Raji (cell line): Measurements from ENCODE around the gene AMPD3.

Experiments used
- POLR2A ChIP-seq: IDR thresholded peaks from 2 replicates; pipeline ENCODE4 v1.6.1; 2011; ENCODE audit warnings: low read depth, low read length, control low read depth; ENCODE audit not compliant: insufficient read depth

AMPD3 gene

GRCh38 chr11:10502065-10502680 lies 47.1 kb downstream of the AMPD3 start:
- TF ChIP-seq POLR2A = no peak

DNA sequence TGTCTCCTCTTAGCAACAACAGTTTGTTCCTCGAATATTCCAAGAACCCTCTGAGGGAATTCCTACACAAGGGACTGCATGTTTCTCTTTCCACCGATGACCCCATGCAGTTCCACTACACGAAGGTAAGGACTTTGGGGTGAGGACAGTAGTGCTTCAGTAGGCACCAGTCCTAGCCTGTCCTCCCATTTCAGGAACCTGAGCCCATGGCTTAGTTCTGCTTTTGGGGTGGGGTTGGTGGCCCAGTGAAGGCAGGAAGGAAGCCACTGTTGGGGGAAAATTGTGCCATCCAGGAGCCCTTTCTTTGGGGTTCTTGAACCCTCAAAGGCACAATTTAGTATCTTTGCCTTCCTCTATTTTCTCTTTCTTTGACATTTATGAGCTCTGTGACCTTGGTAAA lies 47.7 kb downstream of the AMPD3 start:
- TF ChIP-seq POLR2A = no peak

- TF ChIP-seq POLR2A = no peak
These were observed 48.2 kb downstream of the AMPD3 start for GRCh38 chr11:10503221-10503620.

GRCh38 chr11:10503777-10504480 lies 48.9 kb downstream of the AMPD3 start:
- no peak for TF ChIP-seq POLR2A

DNA sequence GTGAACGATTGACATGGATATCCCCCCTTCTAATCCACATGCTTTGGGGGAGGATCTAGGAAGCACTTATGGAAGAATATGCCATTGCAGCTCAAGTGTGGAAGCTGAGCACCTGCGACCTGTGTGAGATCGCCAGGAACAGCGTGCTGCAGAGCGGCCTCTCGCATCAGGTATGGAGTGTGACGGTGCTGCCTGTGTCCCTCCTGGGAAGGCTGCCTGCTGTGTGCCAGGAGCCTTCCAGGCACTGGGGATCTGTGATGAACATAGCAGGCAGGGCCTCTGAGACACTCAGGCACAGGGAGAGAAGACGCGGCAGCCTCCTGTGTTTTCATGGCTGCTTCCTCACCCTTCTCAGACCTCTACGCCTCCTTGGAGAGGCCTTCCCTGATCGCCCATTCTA lies 49.4 kb downstream of the AMPD3 start:
- TF ChIP-seq POLR2A = no peak

GRCh38 chr11:10505278-10506007 lies 50.4 kb downstream of the AMPD3 start:
- no peak for TF ChIP-seq POLR2A

GRCh38 chr11:10506008-10506370 lies 50.9 kb downstream of the AMPD3 start:
- no peak for TF ChIP-seq POLR2A

- no peak for TF ChIP-seq POLR2A
These were observed 56.1 kb downstream of the AMPD3 start for GRCh38 chr11:10511181-10511621.

- no peak for TF ChIP-seq POLR2A
These were observed 59.1 kb downstream of the AMPD3 start for GRCh38 chr11:10514202-10514601.

DNA sequence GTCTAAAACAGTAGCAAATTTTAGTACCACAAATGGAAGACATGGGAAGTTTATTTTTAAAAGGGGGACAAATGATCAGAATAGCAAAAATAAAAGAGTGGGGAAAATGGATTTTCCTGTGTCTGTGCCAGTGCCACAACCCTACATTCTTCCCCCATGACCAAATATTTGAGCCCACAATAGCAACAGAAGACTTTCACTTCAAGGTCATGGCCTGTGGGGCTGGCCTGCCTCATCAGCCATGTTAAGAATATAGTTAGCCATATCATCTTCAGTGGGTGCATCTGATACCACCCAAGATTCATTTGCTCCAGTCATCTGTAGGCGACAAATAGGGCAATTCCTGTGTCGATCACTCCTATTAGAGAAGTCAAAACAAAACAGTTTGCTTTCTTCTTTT lies 59.6 kb downstream of the AMPD3 start:
- TF ChIP-seq POLR2A = no peak

GRCh38 chr11:10515418-10515817 lies 60.4 kb downstream of the AMPD3 start:
- no peak for TF ChIP-seq POLR2A

DNA sequence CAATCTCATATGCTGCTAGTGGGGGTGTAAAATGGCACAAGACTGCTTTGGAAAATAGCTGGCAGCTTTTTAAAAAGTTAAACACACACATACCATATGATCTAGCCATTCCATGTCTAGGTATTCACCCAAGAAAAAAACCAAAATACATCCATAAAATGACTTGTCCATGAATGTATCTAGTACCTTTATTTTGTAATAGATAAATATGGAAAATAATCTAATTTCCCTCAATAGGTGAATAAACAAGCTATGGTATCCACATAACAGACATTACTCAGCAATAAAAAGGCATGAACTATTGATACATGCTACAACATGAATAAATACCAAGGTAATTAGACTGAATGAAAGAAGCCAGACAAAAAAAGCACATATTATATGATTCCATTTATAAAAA lies 63.1 kb downstream of the AMPD3 start:
- no peak for TF ChIP-seq POLR2A

- TF ChIP-seq POLR2A = no peak
These were observed 63.8 kb downstream of the AMPD3 start for GRCh38 chr11:10518891-10519290.

DNA sequence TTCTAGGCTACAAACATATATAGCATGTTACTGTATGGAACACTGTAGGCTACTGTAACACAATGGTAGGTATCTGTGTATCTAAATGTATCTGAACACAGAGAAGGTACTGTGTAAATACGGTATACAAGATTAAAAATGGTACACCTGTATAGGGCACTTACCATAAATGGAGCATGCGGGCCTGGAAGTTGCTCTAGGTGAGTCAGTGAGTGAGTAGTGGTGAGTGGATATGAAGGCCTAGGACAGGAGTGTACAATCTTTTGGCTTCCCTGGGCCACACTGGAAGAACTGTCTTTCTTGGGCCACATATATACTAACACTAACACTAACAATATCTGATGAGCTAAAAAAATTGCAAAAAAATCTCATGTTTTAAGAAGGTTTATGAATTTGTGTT lies 64.6 kb downstream of the AMPD3 start:
- TF ChIP-seq POLR2A = no peak

DNA sequence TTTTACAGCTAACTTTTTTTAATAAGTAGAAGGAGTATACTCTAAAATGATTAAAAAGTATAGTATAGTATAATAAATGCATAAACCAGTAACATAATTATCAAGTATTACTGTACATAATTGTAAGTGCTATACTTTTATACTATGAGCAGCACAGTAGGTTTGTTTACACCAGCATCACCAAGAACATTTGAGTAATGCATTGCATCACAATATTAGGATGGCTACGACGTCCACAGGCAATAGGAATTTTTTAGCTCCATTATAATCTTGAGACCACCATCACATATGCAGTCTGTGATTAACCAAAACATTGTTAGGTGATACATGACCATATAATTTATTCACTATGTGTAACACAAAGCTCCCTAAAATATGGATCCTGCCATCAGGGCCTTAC lies 65.5 kb downstream of the AMPD3 start:
- TF ChIP-seq POLR2A = no peak

DNA sequence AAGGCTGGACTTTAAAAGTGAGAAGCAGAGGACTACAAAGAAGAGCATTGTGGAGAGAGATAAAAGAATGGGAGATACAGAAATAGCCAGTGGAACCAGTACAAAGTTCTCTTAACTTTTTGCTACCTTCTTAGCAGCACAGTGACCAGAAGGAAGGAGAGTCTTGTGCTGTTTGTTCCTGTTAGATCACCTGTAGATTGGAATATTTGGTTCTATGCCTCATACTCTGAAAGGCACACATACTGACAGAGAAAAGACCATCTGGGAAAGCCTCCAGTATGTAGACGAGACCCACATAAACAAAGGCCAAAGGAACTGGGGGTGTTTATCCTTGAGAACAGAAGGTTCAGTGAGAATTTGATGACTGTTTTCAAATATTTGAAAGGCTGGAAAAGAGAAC lies 67.2 kb downstream of the AMPD3 start:
- no peak for TF ChIP-seq POLR2A
